Activated CD4-positive, alpha-beta T cell treated with anti-CD3 and anti-CD28 coated beads for 36 hours (primary cell): ENCODE results near the gene IGSF21. TPM values are rescaled to one million over a fixed set of nuclear protein-coding genes. Genes with fewer than 3 reads are reported as not detected.

Experiments
- ATAC-seq: fragments of 200-7000 bp; cut with Tn5 transposase; one replicate; pipeline ENCODE4 v1.10.0; 2021; ENCODE audit warnings: mild to moderate bottlenecking, moderate library complexity
- CTCF ChIA-PET: fragments of 350-600 bp; sonication (Branson Sonifier 250); formaldehyde crosslinking; loops from one replicate; lab custom pipeline; 2021; ENCODE audit warnings: antibody characterized with exemption; lab: Charles Lee
- POLR2A ChIA-PET: fragments of 350-600 bp; sonication (Branson Sonifier 250); formaldehyde crosslinking; loops from one replicate; lab custom pipeline; 2021; ENCODE audit warnings: antibody characterized with exemption, inconsistent platforms; lab: Charles Lee
- DNase-seq: peaks from one replicate; pipeline ENCODE4 v3.0.0-alpha.2; 2020
- H3K27ac Mint-ChIP-seq: one replicate; pipeline ENCODE4 v1.8.0; 2021; ENCODE audit warnings: mixed read lengths
- H3K27me3 Mint-ChIP-seq: one replicate; pipeline ENCODE4 v1.8.0; 2021; ENCODE audit warnings: mixed read lengths
- H3K36me3 Mint-ChIP-seq: one replicate; pipeline ENCODE4 v1.8.0; 2021; ENCODE audit warnings: low read depth, mixed read lengths
- H3K4me1 Mint-ChIP-seq: one replicate; pipeline ENCODE4 v1.8.0; 2021; ENCODE audit warnings: mixed read lengths
- H3K4me3 Mint-ChIP-seq: one replicate; pipeline ENCODE4 v1.8.0; 2021; ENCODE audit warnings: mild to moderate bottlenecking, moderate library complexity, mixed read lengths
- H3K9me3 Mint-ChIP-seq: one replicate; pipeline ENCODE4 v1.8.0; 2021; ENCODE audit warnings: low read depth, mixed read lengths
- intact Hi-C, 2 experiments: fragments of 100-400 bp; cut with DNase I in 1 of 2; cut with micrococcal nuclease in 1 of 2; formaldehyde crosslinking; loops; one replicate each; pipeline versions ENCODE4 v1.14.2 to v1.15.1; 2022 to 2024; cut with DNase I, micrococcal nuclease
- total RNA-seq, 2 experiments: library from RNA; stranded (reverse); gene quantifications; one replicate each; pipeline ENCODE4 v1.2.3, GENCODE V29; 2021

The IGSF21 gene
- total RNA-seq, 2 experiments from 2014 or later: not detected

- no peak for DNase-seq
- intact Hi-C loops: no loop called here
- Mint-ChIP-seq H3K4me3 (no peak overlapping the region), H3K27me3 (peaks cover 13% of the 10 kb centered on the region), H3K9me3 (no peaks in the 10 kb centered on the region), H3K36me3 (no peaks in the 10 kb centered on the region), H3K27ac (no peak overlapping the region), H3K4me1 (no peaks in the 10 kb centered on the region)
- POLR2A ChIA-PET: no interaction called here
- CTCF ChIA-PET: no interaction called here
- no peak for ATAC-seq
Measured at GRCh38 chr1:18170444-18170843, 62.8 kb downstream of the IGSF21 start.

GRCh38 chr1:18174037-18174436 lies 66.4 kb downstream of the IGSF21 start:
- Mint-ChIP-seq H3K27ac (no peak overlapping the region), H3K9me3 (no peaks in the 10 kb centered on the region), H3K4me3 (no peak overlapping the region), H3K36me3 (no peaks in the 10 kb centered on the region), H3K27me3 (peaks cover 16% of the 10 kb centered on the region), H3K4me1 (no peaks in the 10 kb centered on the region)
- POLR2A ChIA-PET: no interaction called here
- DNase-seq (no peak), ATAC-seq (no peak)
- intact Hi-C loops: no loop called here
- CTCF ChIA-PET: no interaction called here

GRCh38 chr1:18175051-18175450 lies 67.5 kb downstream of the IGSF21 start:
- CTCF ChIA-PET: no interaction called here

GRCh38 chr1:18175530-18176377 lies 68.2 kb downstream of the IGSF21 start:
- no peaks in the 10 kb centered on the region for H3K9me3 Mint-ChIP-seq
- H3K27me3 Mint-ChIP-seq: peaks cover 22% of the 10 kb centered on the region
- H3K4me1 Mint-ChIP-seq: no peaks in the 10 kb centered on the region
- no peak for ATAC-seq
- CTCF ChIA-PET: interaction anchor here (0.8 kb wide), 1 partner anchor 14 kb away, joined by 4 read pairs; no protein-coding TSS in a partner anchor
- intact Hi-C loops: no loop called here
- POLR2A ChIA-PET: interaction anchor here (0.6 kb wide), 1 partner anchor 646 kb away, joined by 3 read pairs; no protein-coding TSS in a partner anchor
- H3K27ac Mint-ChIP-seq: no peak overlapping the region
- no peak overlapping the region for H3K4me3 Mint-ChIP-seq
- no peak for DNase-seq
- no peaks in the 10 kb centered on the region for H3K36me3 Mint-ChIP-seq

More at GRCh38 chr1:18175051-18175450, 67.5 kb downstream of the IGSF21 start:
- Mint-ChIP-seq H3K36me3 (no peaks in the 10 kb centered on the region), H3K4me1 (no peaks in the 10 kb centered on the region), H3K9me3 (no peaks in the 10 kb centered on the region), H3K27ac (no peak overlapping the region), H3K27me3 (peaks cover 22% of the 10 kb centered on the region), H3K4me3 (no peak overlapping the region)
- DNase-seq (no peak), ATAC-seq (no peak)
- intact Hi-C loops: no loop called here
- POLR2A ChIA-PET: no interaction called here

- no peaks in the 10 kb centered on the region for H3K4me1 Mint-ChIP-seq
- no peaks in the 10 kb centered on the region for H3K36me3 Mint-ChIP-seq
- no peak overlapping the region for H3K27ac Mint-ChIP-seq
- H3K27me3 Mint-ChIP-seq: peaks cover 20% of the 10 kb centered on the region
- H3K4me3 Mint-ChIP-seq: no peak overlapping the region
- ChIA-PET POLR2A (no interaction called here), CTCF (no interaction called here)
- DNase-seq (no peak), ATAC-seq (no peak)
- H3K9me3 Mint-ChIP-seq: no peaks in the 10 kb centered on the region
- intact Hi-C loops: no loop called here
Measured at GRCh38 chr1:18176619-18177018, 69.0 kb downstream of the IGSF21 start.

GRCh38 chr1:18178111-18178510 lies 70.5 kb downstream of the IGSF21 start:
- DNase-seq: no peak
- no peak overlapping the region for H3K4me3 Mint-ChIP-seq
- H3K36me3 Mint-ChIP-seq: no peaks in the 10 kb centered on the region
- no peak overlapping the region for H3K27ac Mint-ChIP-seq
- ATAC-seq: no peak
- peaks cover 17% of the 10 kb centered on the region for H3K27me3 Mint-ChIP-seq
- intact Hi-C loops: no loop called here
- H3K4me1 Mint-ChIP-seq: no peaks in the 10 kb centered on the region
- no peaks in the 10 kb centered on the region for H3K9me3 Mint-ChIP-seq
- ChIA-PET POLR2A (no interaction called here), CTCF (no interaction called here)

- ChIA-PET CTCF (no interaction called here), POLR2A (no interaction called here)
- no peak overlapping the region for H3K4me3 Mint-ChIP-seq
- ATAC-seq: no peak
- no peak overlapping the region for H3K27ac Mint-ChIP-seq
- H3K36me3 Mint-ChIP-seq: no peaks in the 10 kb centered on the region
- no peak for DNase-seq
- intact Hi-C loops: no loop called here
- H3K4me1 Mint-ChIP-seq: no peaks in the 10 kb centered on the region
- peaks cover 19% of the 10 kb centered on the region for H3K27me3 Mint-ChIP-seq
- no peaks in the 10 kb centered on the region for H3K9me3 Mint-ChIP-seq
Measured at GRCh38 chr1:18179009-18179408, 71.4 kb downstream of the IGSF21 start.

- H3K27me3 Mint-ChIP-seq: peaks cover 17% of the 10 kb centered on the region
- intact Hi-C loops: no loop called here
- H3K4me3 Mint-ChIP-seq: no peak overlapping the region
- H3K4me1 Mint-ChIP-seq: no peaks in the 10 kb centered on the region
- POLR2A ChIA-PET: no interaction called here
- H3K27ac Mint-ChIP-seq: no peak overlapping the region
- H3K9me3 Mint-ChIP-seq: no peaks in the 10 kb centered on the region
- CTCF ChIA-PET: interaction anchor here (0.7 kb wide), 1 partner anchor 52 kb away, joined by 3 read pairs; no protein-coding TSS in a partner anchor
- no peak for DNase-seq
- ATAC-seq: no peak
- no peaks in the 10 kb centered on the region for H3K36me3 Mint-ChIP-seq
Measured at GRCh38 chr1:18182398-18183160, 75.0 kb downstream of the IGSF21 start.

- CTCF ChIA-PET: interaction anchor here (0.7 kb wide), 1 partner anchor 52 kb away, joined by 3 read pairs; no protein-coding TSS in a partner anchor
- no peak for ATAC-seq
- no peak for DNase-seq
- Mint-ChIP-seq H3K9me3 (no peaks in the 10 kb centered on the region), H3K4me3 (no peak overlapping the region), H3K4me1 (no peaks in the 10 kb centered on the region), H3K27me3 (peaks cover 11% of the 10 kb centered on the region), H3K36me3 (no peaks in the 10 kb centered on the region), H3K27ac (no peak overlapping the region)
- intact Hi-C loops: no loop called here
- POLR2A ChIA-PET: no interaction called here
Measured at GRCh38 chr1:18183533-18183932, 75.9 kb downstream of the IGSF21 start.

- DNase-seq: no peak
- H3K27ac Mint-ChIP-seq: no peak overlapping the region
- H3K9me3 Mint-ChIP-seq: no peaks in the 10 kb centered on the region
- H3K4me1 Mint-ChIP-seq: no peaks in the 10 kb centered on the region
- H3K4me3 Mint-ChIP-seq: no peak overlapping the region
- intact Hi-C loops: no loop called here
- H3K27me3 Mint-ChIP-seq: peaks cover 10% of the 10 kb centered on the region
- ATAC-seq: no peak
- CTCF ChIA-PET: no interaction called here
- no peaks in the 10 kb centered on the region for H3K36me3 Mint-ChIP-seq
- POLR2A ChIA-PET: no interaction called here
Measured at GRCh38 chr1:18187054-18187453, 79.5 kb downstream of the IGSF21 start.

GRCh38 chr1:18188820-18189517 lies 81.4 kb downstream of the IGSF21 start:
- Mint-ChIP-seq H3K4me1 (no peaks in the 10 kb centered on the region), H3K9me3 (no peaks in the 10 kb centered on the region), H3K27ac (no peak overlapping the region), H3K27me3 (peaks cover 15% of the 10 kb centered on the region), H3K36me3 (no peaks in the 10 kb centered on the region), H3K4me3 (no peak overlapping the region)
- intact Hi-C loops: no loop called here
- ChIA-PET POLR2A (no interaction called here), CTCF (no interaction called here)
- DNase-seq: no peak
- no peak for ATAC-seq
